Activated naive CD4-positive, alpha-beta T cell treated with anti-CD3 and anti-CD28 coated beads for 36 hours (primary cell): ENCODE data around the gene NEMP2. TPM values are rescaled to one million over a fixed set of nuclear protein-coding genes. Genes with fewer than 3 reads are reported as not detected.

Experiments
- CTCF ChIA-PET: fragments of 350-600 bp; sonication (Branson Sonifier 250); formaldehyde crosslinking; loops from one replicate; lab custom pipeline; 2021; ENCODE audit warnings: antibody characterized with exemption; lab: Charles Lee
- DNase-seq: peaks from one replicate; pipeline ENCODE4 v3.0.0-alpha.2; 2020
- H3K27ac Mint-ChIP-seq: one replicate; pipeline ENCODE4 v1.8.0; 2021; ENCODE audit warnings: mild to moderate bottlenecking, mixed read lengths
- H3K27me3 Mint-ChIP-seq: one replicate; pipeline ENCODE4 v1.8.0; 2021; ENCODE audit warnings: low read depth, mixed read lengths
- H3K36me3 Mint-ChIP-seq: one replicate; pipeline ENCODE4 v1.8.0; 2021; ENCODE audit warnings: low read depth, mixed read lengths
- H3K4me1 Mint-ChIP-seq: one replicate; pipeline ENCODE4 v1.8.0; 2021; ENCODE audit warnings: low read depth, mixed read lengths
- H3K4me3 Mint-ChIP-seq: one replicate; pipeline ENCODE4 v1.8.0; 2021; ENCODE audit warnings: mild to moderate bottlenecking, moderate library complexity, mixed read lengths
- H3K9me3 Mint-ChIP-seq: one replicate; pipeline ENCODE4 v1.8.0; 2021; ENCODE audit warnings: mixed read lengths
- intact Hi-C: fragments of 100-400 bp; cut with micrococcal nuclease; formaldehyde crosslinking; loops from one replicate; pipeline ENCODE4 v1.15.1; 2023
- total RNA-seq, 2 experiments: library from RNA; stranded (reverse); gene quantifications; one replicate each; pipeline ENCODE4 v1.2.3, GENCODE V29; 2021

The NEMP2 gene
- total RNA-seq, 2 experiments from 2014 or later = 32.9 to 34.2 TPM

GRCh38 chr2:190459881-190460280 is 74.6 kb downstream of the NEMP2 start:
- no peaks in the 10 kb centered on the region for H3K9me3 Mint-ChIP-seq
- CTCF ChIA-PET = interaction anchor here (0.7 kb wide), 1 partner anchor 49 kb away, joined by 3 read pairs; no protein-coding TSS in a partner anchor

GRCh38 chr2:190458352-190459107 is 76.0 kb downstream of the NEMP2 start:
- no peaks in the 10 kb centered on the region for H3K9me3 Mint-ChIP-seq
- H3K36me3 Mint-ChIP-seq = peaks cover 22% of the 10 kb centered on the region
- no peak for DNase-seq
- intact Hi-C loops = no loop called here
- peaks cover 31% of the 10 kb centered on the region for H3K4me1 Mint-ChIP-seq
- H3K27ac Mint-ChIP-seq = no peak overlapping the region
- no peak overlapping the region for H3K4me3 Mint-ChIP-seq
- CTCF ChIA-PET = no interaction called here
- no peaks in the 10 kb centered on the region for H3K27me3 Mint-ChIP-seq

More at GRCh38 chr2:190459881-190460280, 74.6 kb downstream of the NEMP2 start:
- Mint-ChIP-seq H3K27ac (no peak overlapping the region), H3K36me3 (peaks cover 15% of the 10 kb centered on the region), H3K27me3 (no peaks in the 10 kb centered on the region), H3K4me1 (peaks cover 41% of the 10 kb centered on the region), H3K4me3 (no peak overlapping the region)
- intact Hi-C loops = no loop called here
- DNase-seq = no peak

- peaks cover 30% of the 10 kb centered on the region for H3K4me1 Mint-ChIP-seq
- no peak overlapping the region for H3K27ac Mint-ChIP-seq
- H3K36me3 Mint-ChIP-seq = peaks cover 23% of the 10 kb centered on the region
- no peak for DNase-seq
- intact Hi-C loops = no loop called here
- H3K27me3 Mint-ChIP-seq = no peaks in the 10 kb centered on the region
- no peak overlapping the region for H3K4me3 Mint-ChIP-seq
- no peaks in the 10 kb centered on the region for H3K9me3 Mint-ChIP-seq
- CTCF ChIA-PET = no interaction called here
Measured at GRCh38 chr2:190457256-190457655, 77.3 kb downstream of the NEMP2 start.

- Mint-ChIP-seq H3K9me3 (no peaks in the 10 kb centered on the region), H3K4me1 (peaks cover 33% of the 10 kb centered on the region), H3K27ac (no peak overlapping the region), H3K36me3 (peaks cover 23% of the 10 kb centered on the region), H3K27me3 (no peaks in the 10 kb centered on the region), H3K4me3 (no peak overlapping the region)
- CTCF ChIA-PET = no interaction called here
- DNase-seq = no peak
- intact Hi-C loops = no loop called here
Measured at GRCh38 chr2:190456833-190457232, 77.7 kb downstream of the NEMP2 start.

GRCh38 chr2:190455358-190456095 is 79.0 kb downstream of the NEMP2 start:
- H3K9me3 Mint-ChIP-seq = no peaks in the 10 kb centered on the region
- H3K4me1 Mint-ChIP-seq = peaks cover 39% of the 10 kb centered on the region
- no peaks in the 10 kb centered on the region for H3K27me3 Mint-ChIP-seq
- H3K36me3 Mint-ChIP-seq = peaks cover 23% of the 10 kb centered on the region
- no peak overlapping the region for H3K27ac Mint-ChIP-seq
- H3K4me3 Mint-ChIP-seq = no peak overlapping the region
- intact Hi-C loops = no loop called here
- CTCF ChIA-PET = interaction anchor here (0.9 kb wide), 1 partner anchor 11 kb away, joined by 3 read pairs; no protein-coding TSS in a partner anchor
- no peak for DNase-seq

- H3K9me3 Mint-ChIP-seq = no peaks in the 10 kb centered on the region
- no peak for DNase-seq
- peaks cover 23% of the 10 kb centered on the region for H3K36me3 Mint-ChIP-seq
- H3K27ac Mint-ChIP-seq = no peak overlapping the region
- CTCF ChIA-PET = interaction anchor here (0.9 kb wide), 1 partner anchor 10 kb away, joined by 3 read pairs; no protein-coding TSS in a partner anchor
- no peak overlapping the region for H3K4me3 Mint-ChIP-seq
- H3K4me1 Mint-ChIP-seq = peaks cover 35% of the 10 kb centered on the region
- intact Hi-C loops = no loop called here
- no peaks in the 10 kb centered on the region for H3K27me3 Mint-ChIP-seq
Measured at GRCh38 chr2:190454795-190455194, 79.7 kb downstream of the NEMP2 start.

Other genes starting within 250 kb of the NEMP2 start
- gene HIBCH, start 214.9 kb downstream of the NEMP2 start, total RNA-seq = 10 to 100 TPM; 19.2 TPM
- gene INPP1, start 191.1 kb downstream of the NEMP2 start, total RNA-seq = 1 to 10 TPM; 6.3 to 7.0 TPM
- gene MFSD6, start 126.4 kb downstream of the NEMP2 start, total RNA-seq = 10 to 100 TPM; 21.0 to 21.6 TPM
- 10 to 100 TPM; 38.7 to 48.1 TPM for gene NAB1, start 114.4 kb upstream of the NEMP2 start, total RNA-seq